HepG2 (cell line): ENCODE results near the gene LEUTX. TPM values are rescaled to one million over a fixed set of nuclear protein-coding genes. Genes with fewer than 3 reads are reported as not detected.

ENCODE experiments used
- ATAC-seq: fragments of 200-7000 bp; cut with Tn5 transposase; 3 replicates; pipeline ENCODE4 v1.9.1; 2020; ENCODE audit warnings: mild to moderate bottlenecking, moderate library complexity
- Bru-seq: library from RNA; stranded (reverse); fragments of 400-500 nt; gene quantifications from one replicate; lab custom pipeline; 2021; lab: Mats Ljungman, UMichigan
- BruChase-seq, 2 experiments: library from RNA; stranded (reverse); fragments of 400-500 nt; gene quantifications; one replicate each; lab custom pipeline; 2021; lab: Mats Ljungman, UMichigan
- BruUV-seq: library from RNA; stranded (reverse); fragments of 400-500 nt; replicated peaks from 2 replicates; lab custom pipeline; 2021; lab: Mats Ljungman, UMichigan
- CTCF ChIA-PET: fragments of 300-600 bp; formaldehyde crosslinking; extraction: SDS; loops from one replicate; lab custom pipeline; 2021; ENCODE audit warnings: low total read pairs, inconsistent platforms, low intra/inter-chr PET ratio; lab: Yijun Ruan, JAX
- POLR2A ChIA-PET: fragments of 350-600 bp; sonication (Branson Sonifier 250); formaldehyde crosslinking; loops from one replicate; lab custom pipeline; 2020; ENCODE audit warnings: antibody characterized with exemption, inconsistent platforms; lab: Yijun Ruan, JAX
- DNase-seq: peaks from one replicate; pipeline ENCODE4 v3.0.0-alpha.2; 2015; ENCODE audit warnings: low spot score
- FAIRE-seq: peaks from 3 replicates; lab custom pipeline; 2011; peaks lifted over from hg19 to GRCh38; lab: Jason Lieb, UNC
- H2AFZ ChIP-seq: one replicate; pipeline ENCODE4 v1.6.1; 2011; ENCODE audit warnings: low read length, inconsistent platforms
- H3K27ac ChIP-seq: fragments of 300-600 bp; 3 replicates; pipeline ENCODE4 v1.8.0; 2011; ENCODE audit warnings: mixed run types, mild to moderate bottlenecking, mixed read lengths, low read length, inconsistent platforms; ENCODE audit not compliant: insufficient read depth; ENCODE audit errors: extremely low read length
- H3K27me3 ChIP-seq, 2 experiments: fragments of 200-600 bp in 1 of 2; 2 replicates in 1 of 2; 3 replicates in 1 of 2; pipeline versions ENCODE4 v1.6.0 to v1.8.0; 2011; ENCODE audit warnings: low read length in 2 of 2, mild to moderate bottlenecking in 2 of 2, moderate library complexity in 2 of 2, inconsistent platforms in 1 of 2; ENCODE audit not compliant: insufficient read depth in 2 of 2, control insufficient read depth in 1 of 2
- H3K36me3 ChIP-seq, 2 experiments: fragments of 200-600 bp in 1 of 2; replicated peaks in 1 of 2; 2 replicates in 1 of 2; 3 replicates in 1 of 2; pipeline versions ENCODE4 v1.5.1 to v1.8.0; 2011; ENCODE audit warnings: low read length in 2 of 2, inconsistent platforms in 1 of 2; ENCODE audit not compliant: insufficient read depth in 2 of 2, control insufficient read depth in 1 of 2
- H3K4me1 ChIP-seq: 2 replicates; pipeline ENCODE4 v1.5.1; 2012; ENCODE audit warnings: low read length, inconsistent platforms; ENCODE audit not compliant: insufficient read depth
- H3K4me2 ChIP-seq: 2 replicates; pipeline ENCODE4 v1.6.0; 2011; ENCODE audit warnings: low read depth, low read length, inconsistent platforms
- H3K4me3 ChIP-seq, 3 experiments: fragments of 200-600 bp in 1 of 3; sonication (generic), shearing (Covaris generic) in 1 of 3; replicated peaks in 1 of 3; 2 replicates each; pipeline ENCODE4 v1.5.1; 2011 to 2016; ENCODE audit warnings: low read length in 3 of 3, inconsistent platforms in 2 of 3, low read depth in 2 of 3, mild to moderate bottlenecking in 2 of 3, control low read depth in 1 of 3, mixed read lengths in 1 of 3; ENCODE audit not compliant: insufficient read depth in 1 of 3
- H3K79me2 ChIP-seq: one replicate; pipeline ENCODE4 v1.6.1; 2011; ENCODE audit warnings: low read length, inconsistent platforms; ENCODE audit not compliant: insufficient read depth
- H3K9ac ChIP-seq: 2 replicates; pipeline ENCODE4 v1.6.0; 2011; ENCODE audit warnings: mild to moderate bottlenecking, low read depth, low read length, inconsistent platforms; ENCODE audit not compliant: insufficient read depth
- H3K9me3 ChIP-seq: 2 replicates; pipeline ENCODE4 v1.5.1; 2012; ENCODE audit warnings: mild to moderate bottlenecking, low read length
- H4K20me1 ChIP-seq: 2 replicates; pipeline ENCODE4 v1.6.0; 2011; ENCODE audit warnings: inconsistent platforms, mild to moderate bottlenecking, low read length, moderate library complexity; ENCODE audit not compliant: insufficient read depth
- GABPB1 ChIP-seq: IDR thresholded peaks from 2 replicates; pipeline ENCODE4 v1.6.1; 2016; ENCODE audit warnings: mild to moderate bottlenecking, missing genetic modification reagents, moderate library complexity, missing compliant biosample characterization
- KDM6A ChIP-seq: IDR thresholded peaks from 2 replicates; pipeline ENCODE4 v1.6.1; 2016; ENCODE audit warnings: low read depth
- MED1 ChIP-seq: sonication (generic); formaldehyde crosslinking; IDR thresholded peaks from 2 replicates; pipeline ENCODE4 v1.4.0; 2020; ENCODE audit warnings: missing genetic modification reagents
- ZNF232 ChIP-seq: sonication (generic); formaldehyde crosslinking; IDR thresholded peaks from 2 replicates; pipeline ENCODE4 v1.4.0; 2020; ENCODE audit warnings: missing genetic modification reagents, borderline replicate concordance
- ZNF282 ChIP-seq: fragments of 450-650 bp; IDR thresholded peaks from 2 replicates; pipeline ENCODE4 v1.6.1; 2018; ENCODE audit not compliant: partially characterized antibody
- ZNF512B ChIP-seq: sonication (generic); formaldehyde crosslinking; IDR thresholded peaks from 2 replicates; pipeline ENCODE4 v1.5.1; 2020; ENCODE audit warnings: missing genetic modification reagents, mild to moderate bottlenecking, borderline replicate concordance
- ZNF652 ChIP-seq: IDR thresholded peaks from 2 replicates; pipeline ENCODE4 v1.6.1; 2016; ENCODE audit warnings: low read depth, borderline replicate concordance
- ZNF7 ChIP-seq: IDR thresholded peaks from 2 replicates; pipeline ENCODE4 v1.6.1; 2016; ENCODE audit warnings: missing biosample characterization, missing genetic modification reagents
- ZNF703 ChIP-seq: sonication (generic); formaldehyde crosslinking; IDR thresholded peaks from 2 replicates; pipeline ENCODE4 v1.5.1; 2020; ENCODE audit warnings: missing genetic modification reagents, mild to moderate bottlenecking, moderate library complexity, borderline replicate concordance
- WGBS: methylation state at CpG from one replicate; pipeline ENCODE4 v1.1.6; 2017; ENCODE audit warnings: low lambda C conversion rate; 5-methylcytosine and 5-hydroxymethylcytosine counted together
- in situ Hi-C: cut with HindIII; loops from 2 replicates; pipeline ENCODE4 v1.10.0; 2017; ENCODE audit warnings: low pct_unique_long_range_greater_than_20kb; ENCODE audit not compliant: extremely low pct_ligation_motif_present
- intact Hi-C: fragments of 100-400 bp; cut with micrococcal nuclease; formaldehyde crosslinking; loops from one replicate; pipeline ENCODE4 v1.10.0; 2022; ENCODE audit not compliant: unreplicated experiment
- long read RNA-seq, 2 experiments: library from RNA in 1 of 2; library from polyadenylated mRNA in 1 of 2; stranded (forward) in 1 of 2; unstranded in 1 of 2; transcript quantifications; one replicate each; pipeline ENCODE4 v2.0.0, GENCODE V29; 2019 to 2022
- polyA minus RNA-seq, 3 experiments: library from RNA; depleted of rRNA, polyadenylated mRNA; stranded (reverse); fragments of >200 nt; gene quantifications; 2 replicates each; pipeline ENCODE4 v1.2.3, GENCODE V29; 2011; ENCODE audit warnings: low replicate concordance in 1 of 3
- polyA plus RNA-seq, 8 experiments: library from polyadenylated mRNA; depleted of rRNA in 3 of 8; stranded (reverse) in 7 of 8; unstranded in 1 of 8; fragments of >200 nt; fragmentation: Illumina TruSeq in 4 of 8; extraction: Trizol in 4 of 8; gene quantifications; 2 replicates each; pipeline versions ENCODE4 v1.2.1 to v1.2.3, GENCODE V29; 2011 to 2016; ENCODE audit warnings: low read depth in 4 of 8, missing spikeins in 1 of 8, mixed read lengths in 1 of 8; ENCODE audit not compliant: insufficient read depth in 1 of 8
- total RNA-seq, 5 experiments: library from RNA; depleted of rRNA; stranded (reverse); fragments of >200 nt; fragmentation: Illumina TruSeq; extraction: Trizol; gene quantifications; 2 replicates each; pipeline ENCODE4 v1.2.3, GENCODE V29; 2016; ENCODE audit warnings: low read depth in 1 of 5

Gene LEUTX, protein sequence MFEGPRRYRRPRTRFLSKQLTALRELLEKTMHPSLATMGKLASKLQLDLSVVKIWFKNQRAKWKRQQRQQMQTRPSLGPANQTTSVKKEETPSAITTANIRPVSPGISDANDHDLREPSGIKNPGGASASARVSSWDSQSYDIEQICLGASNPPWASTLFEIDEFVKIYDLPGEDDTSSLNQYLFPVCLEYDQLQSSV
- total RNA-seq (2016; rRNA removed; fragmentation: Illumina TruSeq; extraction: Trizol) (not detected in 2 replicates), polyA plus RNA-seq (2011; rRNA removed) (not detected in 2 replicates), polyA minus RNA-seq (2011; rRNA and poly(A)+ RNA removed; ENCODE audit: low replicate concordance) (not detected in 2 replicates), Bru-seq, nascent RNA (not detected), BruChase-seq, experiment 1, labeled RNA remaining after a 6-hour chase (not detected), BruChase-seq, experiment 2, labeled RNA remaining after a 2-hour chase (not detected)
- total RNA-seq (2016; cell fraction: cytosol; rRNA removed; fragmentation: Illumina TruSeq; extraction: Trizol; ENCODE audit: low read depth): not detected in 2 replicates
- not detected in 2 replicates for total RNA-seq (2016; cell fraction: insoluble cytoplasmic fraction; rRNA removed; fragmentation: Illumina TruSeq; extraction: Trizol)
- total RNA-seq (2016; cell fraction: membrane; rRNA removed; fragmentation: Illumina TruSeq; extraction: Trizol): not detected in 2 replicates
- not detected in 2 replicates for total RNA-seq (2016; cell fraction: nucleus; rRNA removed; fragmentation: Illumina TruSeq; extraction: Trizol)
- not detected in 2 replicates for polyA plus RNA-seq (2011; cell fraction: cytosol; rRNA removed)
- not detected in 2 replicates for polyA plus RNA-seq (2011; cell fraction: nucleus; rRNA removed)
- not detected in 2 replicates for polyA plus RNA-seq (2012)
- not detected in 2 replicates for polyA plus RNA-seq (2016; cell fraction: cytosol; fragmentation: Illumina TruSeq; extraction: Trizol; ENCODE audit: low read depth)
- not detected in 2 replicates for polyA plus RNA-seq (2016; cell fraction: insoluble cytoplasmic fraction; fragmentation: Illumina TruSeq; extraction: Trizol; ENCODE audit: low read depth)
- not detected in 2 replicates for polyA plus RNA-seq (2016; cell fraction: membrane; fragmentation: Illumina TruSeq; extraction: Trizol; ENCODE audit: low read depth)
- not detected in 2 replicates for polyA plus RNA-seq (2016; cell fraction: nucleus; fragmentation: Illumina TruSeq; extraction: Trizol; ENCODE audit: insufficient read depth, low read depth)
- not detected in 2 replicates for polyA minus RNA-seq (2011; cell fraction: cytosol; rRNA and poly(A)+ RNA removed)
- polyA minus RNA-seq (2011; cell fraction: nucleus; rRNA and poly(A)+ RNA removed): not detected in 2 replicates
- long read RNA-seq, experiment 1: 0 reads
- long read RNA-seq, experiment 2: 0 reads

DNA sequence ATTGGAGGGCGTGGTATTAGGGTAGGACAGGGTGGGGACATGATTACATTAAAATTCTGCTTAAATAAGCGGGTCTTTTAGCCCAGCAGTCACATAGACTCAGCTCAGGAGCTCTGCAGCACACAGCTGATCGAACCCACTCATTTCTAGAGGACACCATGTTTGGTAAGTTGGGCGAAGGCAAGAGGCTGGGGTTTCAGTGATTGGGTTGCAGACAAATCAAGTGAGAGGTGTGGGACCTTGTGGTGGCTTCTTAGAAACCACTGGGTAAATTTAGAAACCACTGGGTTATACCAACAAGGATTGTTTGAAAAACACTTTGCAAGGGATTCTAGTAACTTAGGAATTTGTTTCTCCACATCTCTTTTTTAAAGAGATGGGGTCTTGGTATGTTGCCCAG is at the start of gene LEUTX:
Gene LEUTX, plus strand, starts transcription at position 92 of the 400 bp plus-strand sequence. Its CDS starts 67 bp downstream, at position 159.
- CTCF ChIA-PET: no interaction called here
- BruUV-seq: no TSS peak
- Histone ChIP-seq H3K27me3 (peaks cover 0 to 9% of the 10 kb centered on the region in 2 experiments; a peak in 2 of 5 replicates), H3K4me3 (no peak within 1 kb of the TSS), H3K36me3 (no peaks in the 10 kb centered on the region), H3K9me3 (no peaks in the 10 kb centered on the region), H2AFZ (no peak within 1 kb of the TSS), H3K79me2 (no peaks in the 10 kb centered on the region), H3K4me1 (no peaks in the 10 kb centered on the region; the same call in 1 of the 2 replicates), H3K4me2 (no peak within 1 kb of the TSS), H3K27ac (no peak within 1 kb of the TSS), H4K20me1 (no peaks in the 10 kb centered on the region), H3K9ac (no peak within 1 kb of the TSS)
- in situ Hi-C loops (no loop called here), intact Hi-C loops (no loop called here)
- no peak for TF ChIP-seq ZNF7 (CRISPR knock-in tag)
- no peak for TF ChIP-seq ZNF512B (CRISPR knock-in tag)
- no peak for TF ChIP-seq ZNF652 (CRISPR knock-in tag)
- no peak for TF ChIP-seq KDM6A (CRISPR knock-in tag)
- no peak for TF ChIP-seq GABPB1
- no peak for TF ChIP-seq ZNF282
- no peak for TF ChIP-seq MED1
- TF ChIP-seq ZNF703 (CRISPR knock-in tag): no peak
- TF ChIP-seq ZNF232 (CRISPR knock-in tag): no peak
- no peak for ATAC-seq
- no peak for FAIRE-seq
- POLR2A ChIA-PET: no interaction called here
- WGBS: 1% methylated on average over 4 of the region's 4 CpGs
- DNase-seq: no peak
